ENCODE results near the gene FZD1. TPM values are rescaled to one million over a fixed set of nuclear protein-coding genes. Genes with fewer than 3 reads are reported as not detected.

The FZD1 gene
- total and polyA plus RNA-seq, 2 of the 8 experiments (the other 6 are each of a cell fraction or from before 2014, with no cell fraction given) = 0.62 to 0.91 TPM

GRCh38 chr7:91228927-91229558 is 35.2 kb upstream of the FZD1 start:
- no peak for FAIRE-seq
- ChIA-PET POLR2A (ENCODE audit: partially characterized antibody) (no interaction called here), CTCF (ENCODE audit: partially characterized antibody) (interaction anchor here (0.7 kb wide), 1 partner anchor 11 kb away, joined by 3 read pairs; no protein-coding TSS in a partner anchor)
- Histone ChIP-seq H4K8ac (ENCODE audit: extremely low read depth, insufficient read depth, low read length) (no peak overlapping the region), H2AFZ (ENCODE audit: low read length) (no peak overlapping the region), H2BK120ac (replicated peaks; ENCODE audit: low read depth, low read length) (no peak overlapping the region), H3K9ac (replicated peaks in 1 of 4; ENCODE audit: extremely low read depth in 1 of 4, low read depth in 3 of 4, low read length in 3 of 4) (no peak overlapping the region), H2BK20ac (ENCODE audit: low read length) (no peak overlapping the region), H2BK5ac (ENCODE audit: low read depth, low read length) (no peak overlapping the region), H3K36me3 (ENCODE audit: control insufficient read depth in 2 of 4, insufficient read depth in 4 of 4, low read length in 3 of 4) (no peaks in the 10 kb centered on the region), H3K23ac (ENCODE audit: insufficient read length) (no peak overlapping the region), H3K4me1 (replicated peaks in 1 of 4; ENCODE audit: control insufficient read depth in 3 of 4, insufficient read depth in 4 of 4, low read length in 3 of 4) (peaks cover 0 to 5% (median 0%) of the 10 kb centered on the region in 4 experiments; a peak in 1 of 7 replicates), H3K4me3 (ENCODE audit: extremely low read depth in 1 of 4, insufficient read depth in 2 of 4, low read depth in 3 of 4, low read length in 4 of 4) (no peak overlapping the region), H4K5ac (ENCODE audit: insufficient read length, low read depth, low read length) (no peak overlapping the region), H3K18ac (ENCODE audit: extremely low read depth, low read length) (no peak overlapping the region), H3K79me2 (ENCODE audit: control insufficient read depth in 1 of 2, insufficient read depth in 2 of 2, low read length in 2 of 2) (no peaks in the 10 kb centered on the region), H4K91ac (replicated peaks; ENCODE audit: insufficient read length, low read length) (no peak overlapping the region), H4K20me1 (replicated peaks in 1 of 2; ENCODE audit: control insufficient read depth in 1 of 2, insufficient read depth in 2 of 2, low read length in 2 of 2) (no peaks in the 10 kb centered on the region), H3K4me2 (ENCODE audit: insufficient read depth in 1 of 2, low read depth in 2 of 2, low read length in 2 of 2) (no peak overlapping the region), H3K27ac (ENCODE audit: low read depth, low read length) (no peak overlapping the region), H3K27me3 (replicated peaks in 1 of 4; ENCODE audit: control insufficient read depth in 3 of 4, extremely low read depth in 1 of 4, insufficient read depth in 3 of 4, low read length in 3 of 4) (no peaks in the 10 kb centered on the region), H3K9me3 (ENCODE audit: insufficient read depth in 2 of 2, low read depth in 1 of 2, low read length in 1 of 2) (peaks cover 0 to 3% of the 10 kb centered on the region in 2 experiments; a peak in 1 of 4 replicates), H3K14ac (ENCODE audit: insufficient read length) (no peak overlapping the region), H2BK12ac (ENCODE audit: low read depth, low read length) (no peak overlapping the region), H3K56ac (replicated peaks; ENCODE audit: insufficient read length, low read depth, low read length) (no peak overlapping the region), H2AK5ac (ENCODE audit: low read depth, low read length) (no peak overlapping the region), H3K4ac (replicated peaks; ENCODE audit: insufficient read length, low read depth, low read length) (no peak overlapping the region), H3K79me1 (ENCODE audit: low read depth, low read length) (no peaks in the 10 kb centered on the region), H3K23me2 (ENCODE audit: low read depth, low read length) (no peaks in the 10 kb centered on the region), H2BK15ac (ENCODE audit: low read length) (no peak overlapping the region)
- 76% methylated on average over 2 of the region's 2 CpGs; no CpG with 5 or more reads in 1 of the 2 experiments for WGBS, 2 experiments (ENCODE audit: extremely low coverage in 1 of 2, insufficient coverage in 1 of 2, insufficient read length in 1 of 2, insufficient replicate concordance in 2 of 2, low coverage in 1 of 2, low lambda C conversion rate in 2 of 2, missing lambda C conversion rate in 1 of 2)
- DNase-seq (ENCODE audit: low read depth in 1 of 2, low spot score in 2 of 2) = no peak
- TF ChIP-seq SP2 (IDR thresholded peaks at IDR 0.05; ENCODE audit: low read length) (no peak), TAF7 (optimal IDR thresholded peaks at IDR 0.05; ENCODE audit: borderline replicate concordance, low read depth, low read length) (no peak)
